ENCODE results near the gene PPIL6.

GRCh38 chr6:109383438-109383940, 56.9 kb downstream of the PPIL6 start:
- TF ChIP-seq CTCF (IDR thresholded peaks at IDR 0.05), result no peak
- no peak for TF ChIP-seq EP300 (IDR thresholded peaks at IDR 0.05)
- no peak for TF ChIP-seq POLR2A (IDR thresholded peaks at IDR 0.05)

All from tibial nerve (tissue), 4 donors.